Fibroblast of lung (primary cell): ENCODE data around the gene ATL1.

Source experiments
- CTCF ChIP-seq, 2 donors: IDR thresholded peaks in 1 of 2; conservative IDR thresholded peaks in 1 of 2; 1 replicate in 1 of 2; 2 replicates in 1 of 2; pipeline ENCODE4 v1.5.1; 2011 to 2012; ENCODE audit warnings: low read length in 2 of 2, control low read depth in 1 of 2, inconsistent platforms in 1 of 2, low read depth in 1 of 2, mild to moderate bottlenecking in 1 of 2
- EZH2 ChIP-seq: IDR thresholded peaks from 2 replicates; pipeline ENCODE4 v1.5.1; 2012; ENCODE audit warnings: low read length, control low read depth, mild to moderate bottlenecking; ENCODE audit errors: missing control alignments

- no peak for TF ChIP-seq CTCF (conservative IDR thresholded peaks at IDR 0.05 in 1 of 2, IDR thresholded peaks at IDR 0.05 in 1 of 2; ENCODE audit: low read depth in 1 of 2, low read length in 2 of 2)
- no peak for TF ChIP-seq EZH2
Measured at GRCh38 chr14:50534997-50535396, 24.9 kb upstream of the ATL1 start.
